ENCODE measurements around the gene KRT39. TPM values are rescaled to one million over a fixed set of nuclear protein-coding genes. Genes with fewer than 3 reads are reported as not detected.

The KRT39 gene
- polyA plus RNA-seq, 2 of the 4 experiments (the other 2 are of a cell fraction) = not detected

- FAIRE-seq = no peak
- POLR2A ChIA-PET = no interaction called here
These were observed 13.8 kb upstream of the KRT39 start for GRCh38 chr17:40980596-40980995.

GRCh38 chr17:40980117-40980516, 13.4 kb upstream of the KRT39 start:
- WGBS (ENCODE audit: missing lambda C conversion rate) = 84% methylated on average over 3 of the region's 3 CpGs
- ATAC-seq (no peak), FAIRE-seq (no peak), DNase-seq (ENCODE audit: low read depth in 1 of 2, low spot score in 1 of 2) (no peak)
- Histone ChIP-seq H3K27ac (no peak overlapping the region), H3K4me3 (no peak overlapping the region), H3K4me1 (no peaks in the 10 kb centered on the region), H3K4me2 (no peak overlapping the region), H3K9me3 (no peaks in the 10 kb centered on the region)
- ChIA-PET CTCF (interaction anchor here (0.8 to 2.1 kb wide), 6 partner anchors 17 to 683 kb away, joined by 3 to 6 read pairs (median 3); no protein-coding TSS in a partner anchor), POLR2A (no interaction called here)
- no peak for TF ChIP-seq MAZ (IDR thresholded peaks at IDR 0.05; ENCODE audit: borderline replicate concordance, low read depth, low read length)
- TF ChIP-seq FOSB (CRISPR knock-in tag; IDR thresholded peaks at IDR 0.05) = no peak
- no peak for TF ChIP-seq SMC3 (IDR thresholded peaks at IDR 0.05)
- TF ChIP-seq NPAS2 (CRISPR knock-in tag; IDR thresholded peaks at IDR 0.05; ENCODE audit: borderline replicate concordance) = no peak
- no peak for TF ChIP-seq EP300 (IDR thresholded peaks at IDR 0.05)
- TF ChIP-seq TP53 (CRISPR knock-in tag; IDR thresholded peaks at IDR 0.05) = no peak

More at GRCh38 chr17:40980596-40980995, 13.8 kb upstream of the KRT39 start:
- TF ChIP-seq KDM1A (IDR thresholded peaks at IDR 0.05; ENCODE audit: low read depth) (no peak), ATOH8 (CRISPR knock-in tag; IDR thresholded peaks at IDR 0.05; ENCODE audit: low read depth) (no peak), HES2 (IDR thresholded peaks at IDR 0.05) (no peak), CBX8 (IDR thresholded peaks at IDR 0.05) (no peak), MAFK (IDR thresholded peaks at IDR 0.05; ENCODE audit: partially characterized antibody) (no peak), REST (IDR thresholded peaks at IDR 0.05) (no peak), ZNF302 (CRISPR knock-in tag; IDR thresholded peaks at IDR 0.05) (no peak)
- H3K4me3 ChIP-seq = no peak overlapping the region
- no peak for DNase-seq (ENCODE audit: low read depth in 1 of 2, low spot score in 1 of 2)
- no peaks in the 10 kb centered on the region for H3K4me1 ChIP-seq
- CTCF ChIA-PET = interaction anchor here (0.7 to 2.1 kb wide), 5 partner anchors 9 to 682 kb away, joined by 3 to 6 read pairs (median 3); no protein-coding TSS in a partner anchor
- ATAC-seq = no peak; a peak in 1 of 6 replicates
- WGBS (ENCODE audit: missing lambda C conversion rate) = 69% methylated on average over 8 of the region's 8 CpGs
- no peak overlapping the region for H3K4me2 ChIP-seq
- no peaks in the 10 kb centered on the region for H3K9me3 ChIP-seq
- no peak overlapping the region for H3K27ac ChIP-seq

- 83% methylated on average over 13 of the region's 13 CpGs for WGBS (ENCODE audit: missing lambda C conversion rate)
- TF ChIP-seq ATOH8 (CRISPR knock-in tag; IDR thresholded peaks at IDR 0.05; ENCODE audit: low read depth) = no peak
- TF ChIP-seq BHLHE40 (IDR thresholded peaks at IDR 0.05; ENCODE audit: low read depth, low read length) = no peak
- TF ChIP-seq RNF2 (IDR thresholded peaks at IDR 0.05; ENCODE audit: borderline replicate concordance, low read depth) = no peak
- no peak for TF ChIP-seq ZNF302 (CRISPR knock-in tag; IDR thresholded peaks at IDR 0.05)
- no peak for TF ChIP-seq ZC3H11A (IDR thresholded peaks at IDR 0.05)
- no peak for TF ChIP-seq NFE2L2 (conservative IDR thresholded peaks at IDR 0.05; ENCODE audit: low read length)
- TF ChIP-seq CEBPB (IDR thresholded peaks at IDR 0.05) = no peak
- TF ChIP-seq KDM1A (IDR thresholded peaks at IDR 0.05; ENCODE audit: low read depth) = no peak
- TF ChIP-seq BCL3 (IDR thresholded peaks at IDR 0.05) = no peak
- TF ChIP-seq ZSCAN20 (CRISPR knock-in tag; IDR thresholded peaks at IDR 0.05) = no peak
- POLR2A ChIA-PET = no interaction called here
- no peak overlapping the region for H3K4me3 ChIP-seq
- ATAC-seq (no peak), FAIRE-seq (no peak), DNase-seq (ENCODE audit: low read depth in 1 of 2, low spot score in 1 of 2) (no peak)
- no peaks in the 10 kb centered on the region for H3K9me3 ChIP-seq
- H3K4me2 ChIP-seq = no peak overlapping the region
- CTCF ChIA-PET = interaction anchor here (0.7 to 1.0 kb wide), 3 partner anchors 32 to 570 kb away, joined by 3 to 5 read pairs (median 3); no protein-coding TSS in a partner anchor
- H3K4me1 ChIP-seq = no peaks in the 10 kb centered on the region
- no peak overlapping the region for H3K27ac ChIP-seq
These were observed 11.9 kb upstream of the KRT39 start for GRCh38 chr17:40978575-40979151.

All from A549 (cell line).